Ascending aorta (tissue), 2 donors: ENCODE measurements around the gene FANCC. TPM values are rescaled to one million over a fixed set of nuclear protein-coding genes. Genes with fewer than 3 reads are reported as not detected.
"Not testable (repeated sequence)": the region's sequence is repeated elsewhere in the genome, so short reads cannot be mapped to it uniquely, and the experiment has no call there.

Source experiments
- DNase-seq, 2 donors: peaks; one replicate each; pipeline ENCODE4 v3.0.0-alpha.2; 2019; ENCODE audit warnings: low spot score in 2 of 2
- H3K27ac ChIP-seq, 2 donors: fragments of 200-600 bp; sonication (generic); one replicate each; pipeline ENCODE4 v1.5.1; 2016 to 2017; ENCODE audit warnings: mild to moderate bottlenecking in 1 of 2
- H3K27me3 ChIP-seq: fragments of 200-600 bp; sonication (generic); one replicate; pipeline ENCODE4 v1.5.1; 2017
- H3K36me3 ChIP-seq, 2 donors: fragments of 200-600 bp; sonication (generic); one replicate each; pipeline ENCODE4 v1.5.1; 2016
- H3K4me1 ChIP-seq, 2 donors: fragments of 200-600 bp; sonication (generic); one replicate each; pipeline ENCODE4 v1.5.1; 2016 to 2017; ENCODE audit warnings: mild to moderate bottlenecking in 1 of 2
- H3K4me3 ChIP-seq, 2 donors: fragments of 200-600 bp; sonication (generic); one replicate each; pipeline ENCODE4 v1.5.1; 2016 to 2017; ENCODE audit warnings: mild to moderate bottlenecking in 1 of 2
- H3K9me3 ChIP-seq, 2 donors: fragments of 200-600 bp; sonication (generic); one replicate each; pipeline ENCODE4 v1.5.1; 2016
- intact Hi-C: fragments of 100-400 bp; cut with DNase I; formaldehyde crosslinking; loops from one replicate; pipeline ENCODE4 v1.15.1; 2023
- total RNA-seq: library from RNA; depleted of rRNA; stranded (reverse); fragments of >200 nt; gene quantifications from one replicate; pipeline ENCODE4 v1.1.0, GENCODE V29; 2016
- TF ChIP-seq, protein P1 (sequence below), 3 experiments: fragments of 200-600 bp in 2 of 3; fragments of 450-650 bp in 1 of 3; sonication (generic) in 2 of 3; IDR thresholded peaks; one replicate each; pipeline ENCODE4 v1.5.1; 2016 to 2019; ENCODE audit warnings: antibody characterized with exemption in 3 of 3, mild to moderate bottlenecking in 1 of 3, moderate library complexity in 1 of 3

FANCC gene
- total RNA-seq, 1 donor from 2014 or later: 0.64 TPM

DNA sequence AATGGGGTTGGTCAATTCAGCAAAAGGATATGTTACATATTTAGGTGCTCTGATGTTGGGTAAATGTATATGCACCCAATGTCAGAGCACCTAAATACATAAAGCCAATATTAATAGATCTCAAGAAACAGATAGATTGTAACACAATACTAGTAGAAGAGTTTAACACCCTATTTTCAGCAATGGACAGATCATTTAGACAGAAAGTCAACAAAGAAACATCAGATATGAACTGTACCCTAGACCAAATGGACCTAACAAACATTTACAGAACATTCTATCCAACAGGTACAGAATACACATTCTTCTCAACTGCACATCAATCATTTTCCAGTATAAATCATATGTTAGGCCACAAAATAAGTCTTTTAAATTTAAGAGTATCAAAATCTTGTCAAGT is 35.2 kb downstream of the FANCC start:
- no peak overlapping the region for H3K27ac ChIP-seq
- no peaks in the 10 kb centered on the region for H3K4me1 ChIP-seq
- H3K9me3 ChIP-seq: peaks cover 7 to 22% of the 10 kb centered on the region in 2 donors
- intact Hi-C loops: no loop called here
- no peak for DNase-seq
- H3K36me3 ChIP-seq: no peaks in the 10 kb centered on the region
- H3K27me3 ChIP-seq: no peaks in the 10 kb centered on the region
- no peak overlapping the region for H3K4me3 ChIP-seq
- TF ChIP-seq, protein P1, sequence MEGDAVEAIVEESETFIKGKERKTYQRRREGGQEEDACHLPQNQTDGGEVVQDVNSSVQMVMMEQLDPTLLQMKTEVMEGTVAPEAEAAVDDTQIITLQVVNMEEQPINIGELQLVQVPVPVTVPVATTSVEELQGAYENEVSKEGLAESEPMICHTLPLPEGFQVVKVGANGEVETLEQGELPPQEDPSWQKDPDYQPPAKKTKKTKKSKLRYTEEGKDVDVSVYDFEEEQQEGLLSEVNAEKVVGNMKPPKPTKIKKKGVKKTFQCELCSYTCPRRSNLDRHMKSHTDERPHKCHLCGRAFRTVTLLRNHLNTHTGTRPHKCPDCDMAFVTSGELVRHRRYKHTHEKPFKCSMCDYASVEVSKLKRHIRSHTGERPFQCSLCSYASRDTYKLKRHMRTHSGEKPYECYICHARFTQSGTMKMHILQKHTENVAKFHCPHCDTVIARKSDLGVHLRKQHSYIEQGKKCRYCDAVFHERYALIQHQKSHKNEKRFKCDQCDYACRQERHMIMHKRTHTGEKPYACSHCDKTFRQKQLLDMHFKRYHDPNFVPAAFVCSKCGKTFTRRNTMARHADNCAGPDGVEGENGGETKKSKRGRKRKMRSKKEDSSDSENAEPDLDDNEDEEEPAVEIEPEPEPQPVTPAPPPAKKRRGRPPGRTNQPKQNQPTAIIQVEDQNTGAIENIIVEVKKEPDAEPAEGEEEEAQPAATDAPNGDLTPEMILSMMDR (IDR thresholded peaks at IDR 0.05): no peak

DNA sequence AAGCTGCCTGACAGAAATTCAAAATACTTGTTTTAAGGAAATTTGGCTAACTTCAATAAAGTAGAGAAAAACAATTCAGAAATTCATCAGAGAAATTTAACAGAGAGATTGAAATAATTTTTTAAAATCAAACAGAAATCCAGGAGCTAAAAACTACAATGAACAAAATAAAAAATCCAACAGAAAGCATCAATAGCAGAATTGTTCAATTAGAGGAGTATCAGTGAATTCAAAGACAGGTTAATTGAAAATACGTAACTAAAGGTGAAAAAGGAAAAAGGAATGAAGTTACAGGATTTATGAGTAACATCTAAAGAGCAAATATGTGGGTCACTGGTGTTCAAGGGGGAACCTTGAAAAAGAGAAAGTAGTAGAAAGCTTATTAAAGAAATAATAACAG is 36.8 kb downstream of the FANCC start:
- Histone ChIP-seq H3K4me3 (no peak overlapping the region), H3K4me1 (no peaks in the 10 kb centered on the region), H3K36me3 (no peaks in the 10 kb centered on the region), H3K27ac (no peak overlapping the region), H3K27me3 (no peaks in the 10 kb centered on the region), H3K9me3 (peaks cover 7 to 22% of the 10 kb centered on the region in 2 donors)
- DNase-seq: no peak
- TF ChIP-seq, protein P1 (IDR thresholded peaks at IDR 0.05): no peak
- intact Hi-C loops: no loop called here

DNA sequence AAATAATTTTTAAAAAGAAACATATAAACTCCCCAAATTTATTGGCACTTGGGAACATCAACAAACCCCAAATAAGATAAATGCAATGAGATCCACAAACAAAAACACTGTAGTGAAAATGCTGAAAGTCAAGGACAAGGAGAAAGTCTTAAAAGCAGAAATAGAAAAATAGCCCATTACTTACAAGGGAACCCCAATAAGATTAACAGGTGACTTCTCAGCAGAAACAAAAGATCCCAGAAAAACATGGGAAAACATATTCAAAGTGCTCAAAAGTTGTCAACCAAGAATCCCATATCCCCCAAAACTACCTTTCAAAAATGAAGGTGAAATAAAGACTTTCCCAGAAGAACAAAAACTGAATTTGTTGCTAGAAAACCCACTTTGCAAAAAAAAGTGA is 40.0 kb downstream of the FANCC start:
- Histone ChIP-seq H3K9me3 (peaks cover 7 to 22% of the 10 kb centered on the region in 2 donors), H3K27me3 (no peaks in the 10 kb centered on the region), H3K27ac (no peak overlapping the region), H3K4me3 (no peak overlapping the region), H3K4me1 (no peaks in the 10 kb centered on the region), H3K36me3 (no peaks in the 10 kb centered on the region)
- DNase-seq: no peak
- intact Hi-C loops: no loop called here
- TF ChIP-seq, protein P1 (IDR thresholded peaks at IDR 0.05): no peak

DNA sequence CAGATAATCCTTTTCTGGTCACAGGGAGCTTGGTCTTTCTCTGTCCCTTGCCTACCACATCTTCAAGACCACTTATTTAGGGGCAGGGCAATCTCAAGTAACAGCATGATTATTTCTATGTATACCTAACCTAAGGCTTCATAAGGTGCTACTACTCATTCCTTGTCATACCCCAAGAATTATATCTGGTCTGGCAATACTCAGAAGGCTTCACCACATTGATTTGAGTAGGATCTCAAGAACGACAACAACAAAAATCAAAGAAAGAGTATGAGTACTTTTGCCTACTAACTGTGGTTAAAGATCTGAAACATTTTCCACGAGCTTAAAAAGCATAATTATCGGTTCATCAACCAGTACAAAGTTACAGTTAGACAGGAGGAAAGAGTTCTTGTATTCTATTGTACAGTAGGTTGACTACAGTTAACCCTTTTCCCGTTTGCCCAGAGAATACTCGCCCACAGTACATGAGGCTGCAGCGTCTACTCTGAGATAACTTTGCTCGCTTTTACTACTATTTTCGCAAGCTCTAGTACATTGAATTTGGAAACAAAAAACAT is 41.0 kb downstream of the FANCC start:
- intact Hi-C loops: no loop called here
- H3K4me1 ChIP-seq: no peaks in the 10 kb centered on the region
- H3K27ac ChIP-seq: no peak overlapping the region
- no peak for DNase-seq
- no peak overlapping the region for H3K4me3 ChIP-seq
- no peaks in the 10 kb centered on the region for H3K27me3 ChIP-seq
- peaks cover 4 to 17% of the 10 kb centered on the region in 2 donors for H3K9me3 ChIP-seq
- H3K36me3 ChIP-seq: no peaks in the 10 kb centered on the region
- TF ChIP-seq, protein P1 (IDR thresholded peaks at IDR 0.05): no peak

DNA sequence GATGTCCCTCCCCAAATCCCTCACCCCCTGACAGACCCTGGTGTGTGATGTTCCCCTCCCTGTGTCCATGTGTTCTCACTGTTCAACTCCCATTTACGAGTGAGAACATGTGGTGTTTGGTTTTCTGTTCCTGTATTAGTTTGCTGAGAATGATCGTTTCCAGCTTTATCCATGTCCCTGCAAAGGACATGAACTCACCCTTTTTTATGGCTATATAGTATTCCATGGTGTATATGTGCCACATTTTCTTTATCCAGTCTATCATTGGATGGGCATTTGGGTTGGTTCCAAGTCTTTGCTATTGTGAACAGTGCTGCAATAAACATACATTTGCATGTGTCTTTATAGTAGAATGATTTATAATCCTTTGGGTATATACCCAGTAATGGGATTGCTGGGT is 43.3 kb downstream of the FANCC start:
- H3K4me3 ChIP-seq, DNase-seq, H3K27me3 ChIP-seq, H3K27ac ChIP-seq, H3K9me3 ChIP-seq, H3K36me3 ChIP-seq, H3K4me1 ChIP-seq, intact Hi-C loops: not testable (repeated sequence)

DNA sequence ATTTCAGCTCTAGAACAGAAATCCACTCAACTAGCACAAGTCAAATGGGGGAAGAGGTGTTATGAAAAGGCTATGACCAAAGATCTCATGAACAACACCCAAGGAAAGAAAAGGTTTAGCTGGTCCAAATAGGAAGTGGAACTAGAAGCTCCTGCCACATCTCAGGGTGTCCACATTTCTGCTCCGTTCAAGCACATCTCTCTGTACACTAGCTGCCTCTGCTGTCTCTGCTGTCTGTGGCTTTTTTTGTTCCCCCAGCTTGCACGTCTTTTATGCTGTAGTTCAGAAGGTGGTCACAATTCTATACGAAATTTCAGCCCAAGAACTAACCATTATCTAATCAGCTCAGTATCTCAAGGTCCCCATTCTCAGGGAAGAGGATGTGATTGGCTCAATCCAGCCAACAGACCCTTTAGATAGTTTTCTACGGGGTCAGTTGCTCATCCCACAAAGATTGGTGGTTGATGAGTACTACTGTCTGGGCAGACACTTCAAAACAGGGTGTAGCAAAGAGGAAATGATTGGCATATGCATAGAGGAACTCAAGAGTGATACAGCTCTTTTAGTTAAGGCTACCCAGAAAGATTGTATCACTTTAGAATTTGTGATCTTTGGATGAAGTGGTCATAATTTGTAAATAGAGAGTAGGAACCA is 44.0 kb downstream of the FANCC start:
- no peaks in the 10 kb centered on the region for H3K4me1 ChIP-seq
- TF ChIP-seq, protein P1 (IDR thresholded peaks at IDR 0.05): no peak
- H3K27me3 ChIP-seq: no peaks in the 10 kb centered on the region
- no peak for DNase-seq
- no peaks in the 10 kb centered on the region for H3K36me3 ChIP-seq
- intact Hi-C loops: no loop called here
- no peaks in the 10 kb centered on the region for H3K9me3 ChIP-seq
- no peak overlapping the region for H3K27ac ChIP-seq
- no peak overlapping the region for H3K4me3 ChIP-seq
